ENCODE results near the gene ZNF573. TPM values are rescaled to one million over a fixed set of nuclear protein-coding genes. Genes with fewer than 3 reads are reported as not detected.

Gene ZNF573
- total RNA-seq, 1 donor from 2014 or later, result 9.7 TPM

DNA sequence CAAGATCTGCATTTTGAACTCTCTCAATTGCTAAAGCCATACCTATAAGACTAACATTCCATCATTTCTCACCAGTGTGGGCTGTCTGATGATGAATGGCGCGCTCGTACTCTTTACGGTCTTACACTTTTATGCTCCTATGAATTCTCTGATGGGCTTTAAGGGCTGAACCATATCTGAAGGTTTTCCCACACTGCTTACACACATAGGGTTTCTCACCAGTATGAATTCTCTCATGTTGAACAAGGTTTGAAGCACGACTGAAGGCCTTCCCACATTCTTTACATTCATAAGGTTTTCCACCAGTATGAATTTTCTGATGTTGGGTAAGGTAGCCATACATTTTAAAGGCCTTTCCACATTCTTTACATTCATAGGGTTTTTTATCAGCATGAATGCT lies 41.0 kb downstream of the ZNF573 start:
- peaks cover 12% of the 10 kb centered on the region for H3K36me3 ChIP-seq
- peaks cover 88% of the 10 kb centered on the region for H3K9me3 ChIP-seq
- no peak for ATAC-seq

GRCh38 chr19:37725181-37725580 lies 54.2 kb downstream of the ZNF573 start:
- H3K36me3 ChIP-seq, result no peaks in the 10 kb centered on the region
- ATAC-seq, result no peak
- no peak for DNase-seq
- peaks cover 4% of the 10 kb centered on the region for H3K9me3 ChIP-seq
- H3K4me3 ChIP-seq, result no peak overlapping the region
- TF ChIP-seq, protein P1, sequence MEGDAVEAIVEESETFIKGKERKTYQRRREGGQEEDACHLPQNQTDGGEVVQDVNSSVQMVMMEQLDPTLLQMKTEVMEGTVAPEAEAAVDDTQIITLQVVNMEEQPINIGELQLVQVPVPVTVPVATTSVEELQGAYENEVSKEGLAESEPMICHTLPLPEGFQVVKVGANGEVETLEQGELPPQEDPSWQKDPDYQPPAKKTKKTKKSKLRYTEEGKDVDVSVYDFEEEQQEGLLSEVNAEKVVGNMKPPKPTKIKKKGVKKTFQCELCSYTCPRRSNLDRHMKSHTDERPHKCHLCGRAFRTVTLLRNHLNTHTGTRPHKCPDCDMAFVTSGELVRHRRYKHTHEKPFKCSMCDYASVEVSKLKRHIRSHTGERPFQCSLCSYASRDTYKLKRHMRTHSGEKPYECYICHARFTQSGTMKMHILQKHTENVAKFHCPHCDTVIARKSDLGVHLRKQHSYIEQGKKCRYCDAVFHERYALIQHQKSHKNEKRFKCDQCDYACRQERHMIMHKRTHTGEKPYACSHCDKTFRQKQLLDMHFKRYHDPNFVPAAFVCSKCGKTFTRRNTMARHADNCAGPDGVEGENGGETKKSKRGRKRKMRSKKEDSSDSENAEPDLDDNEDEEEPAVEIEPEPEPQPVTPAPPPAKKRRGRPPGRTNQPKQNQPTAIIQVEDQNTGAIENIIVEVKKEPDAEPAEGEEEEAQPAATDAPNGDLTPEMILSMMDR (IDR thresholded peaks at IDR 0.05), result no peak
- intact Hi-C loops (cut with DNase I), result no loop called here
- H3K27me3 ChIP-seq (ENCODE audit: low read depth), result no peaks in the 10 kb centered on the region
- no peaks in the 10 kb centered on the region for H3K4me1 ChIP-seq
- H3K27ac ChIP-seq, result no peak overlapping the region

More for the DNA sequence above, 41.0 kb downstream of the ZNF573 start:
- H3K4me1 ChIP-seq, result no peaks in the 10 kb centered on the region
- TF ChIP-seq, protein P1 (IDR thresholded peaks at IDR 0.05), result no peak
- H3K4me3 ChIP-seq, result no peak overlapping the region
- intact Hi-C loops (cut with DNase I), result no loop called here
- H3K27ac ChIP-seq, result no peak overlapping the region
- H3K27me3 ChIP-seq (ENCODE audit: low read depth), result no peaks in the 10 kb centered on the region
- DNase-seq, result no peak

DNA sequence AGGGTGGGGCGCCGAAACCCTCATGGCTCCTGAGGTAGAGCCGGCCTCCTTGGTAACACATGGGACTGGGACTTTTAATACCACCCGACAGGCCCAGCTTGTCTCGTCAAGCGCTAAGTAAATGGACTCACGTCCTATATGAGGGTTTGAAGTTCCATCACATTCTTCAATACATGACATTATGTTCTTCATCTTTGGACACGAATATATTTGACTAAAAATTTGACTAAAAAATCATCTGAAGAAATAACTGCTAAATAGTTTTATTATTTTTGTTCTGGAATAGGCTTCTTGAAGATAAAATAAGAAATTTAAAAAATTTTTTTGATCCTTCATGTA lies 59.5 kb downstream of the ZNF573 start:
- Histone ChIP-seq H3K4me3 (peak overlapping the region; percentile 90), H3K9me3 (no peaks in the 10 kb centered on the region), H3K27ac (peak overlapping the region; percentile 79), H3K4me1 (peaks cover 12% of the 10 kb centered on the region), H3K36me3 (no peaks in the 10 kb centered on the region), H3K27me3 (ENCODE audit: low read depth) (no peaks in the 10 kb centered on the region)
- TF ChIP-seq, protein P1 (IDR thresholded peaks at IDR 0.05), result no peak
- intact Hi-C loops (cut with DNase I), result no loop called here
- ATAC-seq (no peak), DNase-seq (no peak)

DNA sequence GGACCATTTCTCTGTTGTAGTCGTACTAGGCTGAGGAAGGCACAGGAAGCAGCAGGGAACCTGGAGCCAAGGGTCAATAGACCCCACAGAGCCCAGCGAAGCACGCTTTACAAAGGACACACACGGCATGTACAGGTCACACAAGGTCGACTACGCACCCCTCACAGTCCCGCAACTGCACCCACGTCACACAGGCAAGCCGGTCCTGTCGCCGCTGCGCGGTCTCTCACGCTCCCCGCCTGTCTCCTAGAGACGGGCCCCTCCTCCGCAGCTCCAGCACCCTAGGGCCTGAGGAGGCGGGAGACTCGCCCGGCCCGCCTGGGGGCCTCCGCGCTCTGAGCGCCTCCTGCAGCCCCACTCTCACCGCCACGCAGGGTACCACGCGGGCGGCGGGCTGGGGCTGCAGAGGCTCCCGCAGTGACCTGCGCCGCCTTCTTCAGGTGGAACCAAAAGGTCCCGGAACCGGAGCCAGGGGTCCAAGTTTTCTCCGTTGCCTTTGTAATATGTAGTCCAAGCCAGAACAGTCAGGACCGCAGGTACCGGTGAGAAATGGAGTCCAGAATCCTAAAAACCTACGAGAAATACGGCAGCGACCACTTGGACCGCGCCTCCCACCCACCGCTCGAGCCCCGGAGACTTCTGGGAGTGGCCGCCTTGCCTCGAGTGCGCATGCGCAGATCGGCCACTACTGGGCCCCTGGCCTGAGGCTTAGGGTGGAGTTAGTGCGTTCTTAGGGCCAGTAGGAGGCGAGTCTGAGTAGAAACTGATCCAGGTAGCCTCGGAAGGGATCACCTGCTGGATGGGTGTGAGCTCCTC lies 60.1 kb downstream of the ZNF573 start, which contains the start of gene ZNF607:
Gene ZNF607, minus strand, starts transcription at position 651 of the 816 bp plus-strand sequence. CDS start 8,143 bp downstream, outside the sequence.
- Histone ChIP-seq H3K36me3 (no peaks in the 10 kb centered on the region), H3K4me1 (peaks cover 12% of the 10 kb centered on the region), H3K9me3 (no peaks in the 10 kb centered on the region), H3K27me3 (ENCODE audit: low read depth) (no peaks in the 10 kb centered on the region), H3K27ac (peak within 1 kb of the TSS; percentile 79), H3K4me3 (peak within 1 kb of the TSS; percentile 90)
- ATAC-seq (peak; percentile 99 to 100), DNase-seq (peak; percentile 91)
- intact Hi-C loops (cut with DNase I), result no loop called here
- TF ChIP-seq, protein P1 (IDR thresholded peaks at IDR 0.05), result peak; percentile 68

DNA sequence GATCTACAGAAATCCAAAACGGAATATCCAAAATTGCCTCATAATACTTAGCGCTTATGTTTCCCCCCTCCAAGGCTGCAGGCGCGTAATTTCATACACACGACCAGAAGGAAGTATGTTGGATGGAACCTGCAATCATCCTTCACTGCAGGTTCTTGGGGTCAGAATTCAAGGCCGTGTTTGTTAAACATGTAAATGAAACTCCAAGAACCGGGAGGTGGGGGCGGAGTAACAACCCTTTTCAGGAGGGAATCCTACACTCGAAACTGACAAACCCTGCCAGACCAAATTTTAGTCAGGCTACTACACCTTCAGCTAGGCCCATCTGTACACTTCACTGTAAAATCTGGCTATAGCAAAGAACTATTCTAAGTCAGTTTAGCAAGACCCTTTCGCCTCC lies 61.1 kb downstream of the ZNF573 start:
- Histone ChIP-seq H3K27ac (no peak overlapping the region), H3K4me1 (peaks cover 12% of the 10 kb centered on the region), H3K27me3 (ENCODE audit: low read depth) (no peaks in the 10 kb centered on the region), H3K4me3 (peak overlapping the region; percentile 90), H3K36me3 (no peaks in the 10 kb centered on the region), H3K9me3 (no peaks in the 10 kb centered on the region)
- ATAC-seq (no peak), DNase-seq (no peak)
- TF ChIP-seq, protein P1 (IDR thresholded peaks at IDR 0.05), result no peak
- intact Hi-C loops (cut with DNase I), result no loop called here

All from lower lobe of right lung (tissue), 2 donors.